GM21723 (cell line): Measurements from ENCODE around the gene NCL.
A peak's percentile ranks its signal among the peaks of the same experiment; 100 is the strongest.
"Not testable (repeated sequence)": the region's sequence is repeated elsewhere in the genome, so short reads cannot be mapped to it uniquely, and the experiment has no call there.

Experiments
- ATAC-seq: cut with Tn5 transposase; IDR thresholded peaks from one replicate; pipeline ENCODE4 v1.9.1; 2021; ENCODE audit warnings: mild to moderate bottlenecking, moderate library complexity; ENCODE audit not compliant: unreplicated experiment

NCL gene

GRCh38 chr2:231431606-231432005 lies 32.7 kb downstream of the NCL start:
- no peak for ATAC-seq

DNA sequence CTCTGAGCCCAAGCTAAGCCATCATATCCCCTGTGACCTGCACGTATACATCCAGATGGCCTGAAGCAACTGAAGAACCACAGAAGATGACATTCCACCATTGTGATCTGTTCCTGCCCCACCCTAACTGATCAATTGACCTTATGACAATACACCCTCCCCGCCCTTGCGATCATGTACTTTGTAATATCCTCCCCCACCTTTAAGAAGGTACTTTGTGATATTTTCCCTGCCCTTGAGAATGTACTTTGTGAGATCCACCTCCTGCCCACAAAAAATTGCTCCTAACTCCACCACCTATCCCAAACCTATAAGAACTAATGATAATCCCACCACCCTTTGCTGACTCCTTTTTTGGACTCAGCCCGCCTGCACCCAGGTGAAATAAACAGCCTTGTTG lies 33.8 kb downstream of the NCL start:
- not testable (repeated sequence) for ATAC-seq

- no peak for ATAC-seq
Measured at GRCh38 chr2:231429901-231430300, 34.4 kb downstream of the NCL start.

GRCh38 chr2:231429152-231429551 lies 35.1 kb downstream of the NCL start:
- ATAC-seq: no peak

DNA sequence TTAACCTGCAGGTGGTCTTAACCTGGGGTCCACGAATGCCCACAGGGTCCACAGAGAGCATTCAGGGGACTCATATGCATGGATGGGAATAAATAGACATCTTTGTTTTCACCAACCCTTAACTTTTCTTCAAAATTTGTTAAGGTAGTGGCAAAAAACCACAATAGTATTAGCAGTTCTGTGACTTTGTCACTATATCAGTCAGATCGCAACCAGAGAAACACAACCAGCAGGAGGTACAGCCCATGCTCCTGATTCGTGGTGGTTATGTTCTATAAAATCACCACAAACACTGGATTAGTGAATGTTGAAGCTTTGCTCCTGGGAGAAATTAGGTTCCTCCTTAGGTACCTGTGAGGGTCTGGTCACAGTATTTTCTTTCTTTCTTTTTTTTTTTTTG lies 37.2 kb downstream of the NCL start:
- ATAC-seq: no peak

DNA sequence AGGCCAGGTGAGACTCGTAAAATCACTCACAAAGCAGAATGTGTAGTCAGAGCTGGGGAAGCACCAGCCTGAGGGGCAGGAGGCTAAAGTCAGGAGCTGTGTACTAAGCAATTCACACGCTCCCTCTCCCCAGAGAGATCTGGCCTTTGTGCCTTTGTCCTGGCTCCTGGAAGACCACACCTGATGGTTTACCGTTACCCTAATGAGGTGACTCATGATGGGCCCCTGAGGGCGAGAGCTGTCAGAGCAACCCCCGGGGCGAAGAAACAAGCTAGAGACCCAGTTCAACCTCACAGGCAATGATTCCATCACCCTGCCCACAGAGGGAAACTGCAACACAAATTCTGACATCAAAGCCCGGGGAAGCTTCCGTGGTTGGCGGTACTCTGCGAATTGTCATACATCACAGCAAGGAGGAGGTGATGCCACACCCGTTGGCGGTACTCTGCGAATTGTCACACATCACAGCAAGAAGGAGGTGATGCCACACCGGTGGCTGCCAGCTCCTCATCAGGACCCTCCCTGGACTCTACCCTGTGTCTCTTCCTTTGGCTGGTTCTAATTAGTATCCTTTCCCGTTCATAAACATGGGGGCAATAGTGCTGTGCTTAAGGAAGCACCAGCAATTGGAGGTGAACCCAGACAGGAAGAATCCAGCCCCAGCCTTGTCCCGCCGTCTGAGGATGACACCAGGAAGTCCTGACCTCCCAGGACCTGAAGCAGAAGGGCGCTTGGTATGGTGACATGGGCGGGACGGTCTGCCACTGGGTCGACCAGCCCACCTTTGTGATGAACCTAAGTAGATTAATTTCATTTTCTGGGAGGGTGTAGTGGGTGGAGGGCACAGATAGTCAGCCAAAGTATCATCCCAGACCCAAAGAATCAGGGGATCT lies 38.2 kb downstream of the NCL start:
- no peak for ATAC-seq

DNA sequence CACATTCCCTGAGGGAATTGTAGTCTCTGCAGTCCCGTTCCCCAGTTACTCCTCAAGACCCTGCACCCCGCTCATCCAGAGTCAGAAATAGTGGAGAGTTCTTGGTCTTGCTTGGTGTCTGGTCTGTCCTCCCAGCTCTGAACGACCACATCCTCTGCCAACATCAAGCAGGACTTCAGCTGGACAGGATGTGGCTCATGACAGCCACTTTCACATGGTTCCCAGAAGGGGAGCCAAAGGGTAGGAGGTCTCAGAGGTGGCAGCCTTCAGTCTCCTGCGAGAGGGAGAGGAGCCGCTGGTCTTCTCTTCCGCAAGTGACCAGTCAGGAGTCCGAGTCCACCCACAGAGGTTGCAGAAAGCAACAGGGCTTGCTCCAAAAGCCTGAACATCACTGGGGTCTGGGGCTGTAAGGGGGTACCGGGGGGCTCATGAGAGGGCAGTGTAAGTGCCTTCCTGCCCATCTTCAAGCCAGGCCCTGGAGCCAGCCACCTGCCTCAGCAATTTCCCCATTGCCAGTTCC lies 38.9 kb downstream of the NCL start:
- no peak for ATAC-seq

DNA sequence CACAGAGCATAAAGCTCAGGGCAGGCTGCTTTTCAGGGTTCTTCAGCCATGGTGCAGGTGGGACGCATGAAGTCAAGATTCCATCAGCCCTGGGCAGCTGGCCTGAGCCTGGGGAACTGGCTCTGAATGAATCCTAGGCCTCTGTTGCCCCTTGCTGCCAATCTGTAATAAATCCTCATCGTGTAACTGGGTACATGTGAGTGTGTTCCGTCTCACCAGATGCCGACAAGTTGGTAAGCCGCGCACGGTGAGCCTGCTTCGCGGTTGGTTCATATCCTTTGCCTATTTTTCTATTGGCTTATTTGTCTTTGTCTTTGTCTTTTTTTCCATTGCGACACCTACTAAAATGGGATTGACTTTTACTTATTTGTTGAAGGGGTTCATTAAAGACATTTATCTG lies 41.1 kb downstream of the NCL start:
- ATAC-seq: no peak

- ATAC-seq: no peak
Measured at GRCh38 chr2:231422056-231422455, 42.2 kb downstream of the NCL start.

GRCh38 chr2:231421051-231421580 lies 43.2 kb downstream of the NCL start:
- no peak for ATAC-seq

DNA sequence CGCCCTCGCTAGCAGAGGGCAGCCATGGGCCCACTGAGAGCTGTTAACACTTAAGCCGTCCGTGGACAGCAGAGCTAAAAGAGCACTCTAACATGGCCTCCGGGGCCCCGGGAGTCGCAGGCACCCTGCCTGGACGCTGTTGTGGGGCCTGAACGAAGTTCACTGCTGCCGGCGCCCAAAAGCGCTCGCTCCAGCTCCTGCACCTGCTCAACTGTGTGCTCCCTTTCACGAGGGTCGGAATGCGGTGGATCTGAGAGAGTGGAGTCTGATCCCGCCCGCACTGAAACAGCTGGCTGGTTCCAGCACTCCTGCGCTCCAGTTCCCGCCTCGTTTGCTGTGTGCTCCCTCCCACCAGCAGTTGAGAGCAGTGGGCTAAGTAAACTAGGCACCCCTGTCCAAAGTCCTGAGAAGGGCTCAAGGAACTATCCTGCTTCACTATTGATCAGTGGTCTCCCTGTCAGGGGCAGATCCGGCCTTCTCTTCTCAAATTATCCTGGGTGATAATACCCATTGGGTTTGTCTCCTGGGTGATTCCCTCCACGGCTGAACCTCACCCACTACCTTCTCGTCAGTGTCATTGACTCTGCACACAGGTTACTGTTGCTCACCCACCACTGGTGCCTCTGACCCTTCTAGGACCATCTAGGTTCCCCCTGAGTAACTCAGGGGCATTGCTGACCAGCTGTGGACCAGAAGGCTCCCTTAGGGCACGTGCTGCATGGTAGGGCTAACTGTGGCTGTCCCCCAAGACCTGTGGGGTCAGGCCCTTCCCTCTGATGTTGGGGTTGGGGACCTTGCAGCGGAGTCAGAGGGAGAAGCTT lies 45.3 kb downstream of the NCL start:
- no peak for ATAC-seq

GRCh38 chr2:231415029-231415428 lies 49.3 kb downstream of the NCL start:
- ATAC-seq: no peak

DNA sequence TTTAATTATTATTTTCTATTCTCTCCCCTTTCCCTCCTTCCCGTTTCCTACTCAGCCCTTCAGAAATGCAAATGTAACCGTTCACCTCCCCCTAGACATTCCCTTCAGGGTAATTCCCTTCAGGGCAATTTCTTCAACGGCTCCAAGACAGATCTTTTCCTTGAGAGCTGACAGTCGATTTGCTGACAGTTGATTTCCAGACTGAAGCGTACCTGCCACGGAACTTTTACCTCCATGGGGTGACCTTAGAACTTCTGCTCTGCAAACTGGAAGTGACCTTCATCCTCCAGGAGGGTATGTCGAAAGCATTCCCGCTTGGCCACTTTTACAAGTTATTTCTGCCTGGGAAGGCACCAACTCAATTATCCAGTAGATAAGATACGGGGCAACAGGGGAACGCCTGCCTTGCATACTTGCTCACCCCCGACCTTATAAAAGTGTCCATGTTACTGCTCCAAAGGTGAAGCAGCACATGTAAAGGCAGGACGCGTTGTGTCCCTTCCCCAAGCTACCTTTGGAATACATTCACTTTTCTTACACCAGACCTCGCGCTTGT lies 50.3 kb downstream of the NCL start:
- no peak for ATAC-seq

DNA sequence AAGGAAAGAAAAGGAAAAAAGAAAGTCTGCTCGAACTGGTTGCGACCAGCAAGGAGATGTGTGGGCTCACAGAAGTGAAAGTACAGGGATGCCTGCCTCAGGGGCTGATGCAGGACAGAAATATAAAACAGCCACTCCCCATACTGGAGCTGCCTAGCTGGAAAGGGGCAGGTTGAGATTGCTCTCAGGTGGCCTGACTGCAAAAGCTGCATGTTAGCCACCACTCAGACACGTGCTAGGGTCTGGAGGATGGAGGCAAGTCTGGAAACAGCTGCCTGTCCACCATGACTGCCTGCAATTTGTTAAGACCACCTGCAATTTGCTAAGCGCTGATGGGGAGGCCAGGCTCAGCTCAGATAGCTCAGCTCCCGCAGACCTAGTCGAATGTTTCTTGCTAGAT lies 50.8 kb downstream of the NCL start:
- no peak for ATAC-seq

GRCh38 chr2:231412618-231412963 lies 51.7 kb downstream of the NCL start:
- no peak for ATAC-seq

- ATAC-seq: peak; percentile 96
Measured at GRCh38 chr2:231411831-231412617, 52.3 kb downstream of the NCL start.

DNA sequence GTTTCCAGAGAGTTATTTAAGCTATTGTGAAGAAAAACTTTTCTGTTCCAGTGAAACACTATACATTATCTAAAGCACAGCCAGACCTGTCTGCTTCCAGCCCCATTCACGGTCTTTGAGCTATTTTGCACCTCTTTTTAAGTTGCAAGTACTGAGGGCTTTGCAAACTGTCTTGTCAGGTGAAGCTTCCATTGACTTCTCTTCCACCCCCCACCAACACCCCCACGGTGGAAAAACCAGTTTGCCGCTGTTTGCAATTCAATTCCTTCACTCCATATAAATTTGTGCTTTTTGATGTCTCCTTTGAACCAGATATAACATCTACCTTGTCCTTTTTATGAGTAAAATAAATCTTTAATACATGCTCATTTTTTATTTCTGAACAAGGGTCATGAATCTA lies 53.0 kb downstream of the NCL start:
- ATAC-seq: no peak

GRCh38 chr2:231410293-231411004 lies 53.8 kb downstream of the NCL start:
- no peak for ATAC-seq

DNA sequence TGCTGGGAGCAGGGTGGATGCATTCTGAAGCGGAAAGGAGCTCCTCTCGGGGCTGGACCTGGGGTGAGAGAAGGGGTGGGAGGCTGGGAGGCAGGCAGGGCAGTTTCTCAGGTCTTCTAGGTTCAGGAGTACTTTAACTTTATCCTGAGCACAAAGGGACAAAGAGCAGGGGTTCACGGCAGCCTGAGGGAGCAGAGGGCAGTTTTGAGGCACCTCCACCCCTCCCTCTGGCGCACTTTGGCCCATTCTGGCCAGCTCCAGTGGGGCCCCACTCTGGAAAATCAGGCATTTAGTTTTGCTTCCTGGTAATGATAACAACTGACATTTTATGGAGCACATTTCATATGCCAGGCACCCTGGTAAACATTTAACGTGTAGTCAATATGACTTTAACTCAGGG lies 54.5 kb downstream of the NCL start:
- ATAC-seq: no peak

GRCh38 chr2:231408304-231408703 lies 56.0 kb downstream of the NCL start:
- not testable (repeated sequence) for ATAC-seq
